ENCODE measurements around the gene GCGR.

Gene GCGR

DNA sequence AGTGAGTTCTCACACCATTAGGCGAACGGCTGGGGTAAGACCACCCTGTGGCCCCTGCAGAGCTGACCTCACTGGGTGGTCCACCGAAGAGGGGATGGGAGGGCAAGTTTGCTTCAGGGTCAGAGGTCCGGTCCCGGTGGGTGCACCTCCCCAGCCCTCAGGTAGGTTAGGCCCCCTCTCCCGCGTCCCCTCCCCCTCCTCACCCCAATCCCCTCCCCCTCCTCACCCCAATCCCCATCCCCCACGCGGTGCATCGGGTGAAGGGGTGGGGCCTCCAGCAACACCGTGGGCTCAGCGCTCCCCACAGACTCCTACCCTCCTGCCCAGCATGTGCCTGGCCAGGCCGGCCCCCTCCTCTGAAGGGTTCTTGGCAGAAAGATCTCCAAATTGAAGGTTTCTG lies 15.8 kb downstream of the GCGR start:
- TF ChIP-seq, protein P1, sequence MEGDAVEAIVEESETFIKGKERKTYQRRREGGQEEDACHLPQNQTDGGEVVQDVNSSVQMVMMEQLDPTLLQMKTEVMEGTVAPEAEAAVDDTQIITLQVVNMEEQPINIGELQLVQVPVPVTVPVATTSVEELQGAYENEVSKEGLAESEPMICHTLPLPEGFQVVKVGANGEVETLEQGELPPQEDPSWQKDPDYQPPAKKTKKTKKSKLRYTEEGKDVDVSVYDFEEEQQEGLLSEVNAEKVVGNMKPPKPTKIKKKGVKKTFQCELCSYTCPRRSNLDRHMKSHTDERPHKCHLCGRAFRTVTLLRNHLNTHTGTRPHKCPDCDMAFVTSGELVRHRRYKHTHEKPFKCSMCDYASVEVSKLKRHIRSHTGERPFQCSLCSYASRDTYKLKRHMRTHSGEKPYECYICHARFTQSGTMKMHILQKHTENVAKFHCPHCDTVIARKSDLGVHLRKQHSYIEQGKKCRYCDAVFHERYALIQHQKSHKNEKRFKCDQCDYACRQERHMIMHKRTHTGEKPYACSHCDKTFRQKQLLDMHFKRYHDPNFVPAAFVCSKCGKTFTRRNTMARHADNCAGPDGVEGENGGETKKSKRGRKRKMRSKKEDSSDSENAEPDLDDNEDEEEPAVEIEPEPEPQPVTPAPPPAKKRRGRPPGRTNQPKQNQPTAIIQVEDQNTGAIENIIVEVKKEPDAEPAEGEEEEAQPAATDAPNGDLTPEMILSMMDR (IDR thresholded peaks at IDR 0.05; ENCODE audit: control extremely low read depth, extremely low read depth, low read depth, missing control alignments), result no peak
- CTCF ChIA-PET, result no interaction called here
- POLR2A ChIA-PET, result no interaction called here
- no peak for DNase-seq (ENCODE audit: extremely low spot score)

DNA sequence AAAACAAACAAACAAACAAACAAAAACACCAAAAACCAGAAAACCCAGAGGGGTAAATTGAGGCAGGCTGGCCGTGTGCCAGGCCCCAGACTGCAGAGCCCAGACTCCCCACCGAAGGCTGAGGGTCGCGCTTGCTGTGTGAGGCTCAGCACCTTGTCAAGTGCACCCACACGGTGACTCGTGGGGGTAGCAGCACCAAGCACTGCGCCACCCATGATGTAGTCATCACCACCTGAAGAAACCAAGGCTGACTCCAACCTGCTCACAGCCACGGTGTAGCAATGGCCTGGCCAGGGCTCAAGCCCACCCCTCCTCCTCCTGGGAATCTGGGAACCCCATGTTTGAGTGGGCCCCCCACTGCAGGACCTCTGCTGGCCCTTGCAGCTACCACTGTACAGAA lies 17.2 kb downstream of the GCGR start:
- TF ChIP-seq, protein P1 (IDR thresholded peaks at IDR 0.05; ENCODE audit: control extremely low read depth, extremely low read depth, low read depth, missing control alignments), result no peak
- ChIA-PET POLR2A (no interaction called here), CTCF (no interaction called here)
- no peak for DNase-seq (ENCODE audit: extremely low spot score)

DNA sequence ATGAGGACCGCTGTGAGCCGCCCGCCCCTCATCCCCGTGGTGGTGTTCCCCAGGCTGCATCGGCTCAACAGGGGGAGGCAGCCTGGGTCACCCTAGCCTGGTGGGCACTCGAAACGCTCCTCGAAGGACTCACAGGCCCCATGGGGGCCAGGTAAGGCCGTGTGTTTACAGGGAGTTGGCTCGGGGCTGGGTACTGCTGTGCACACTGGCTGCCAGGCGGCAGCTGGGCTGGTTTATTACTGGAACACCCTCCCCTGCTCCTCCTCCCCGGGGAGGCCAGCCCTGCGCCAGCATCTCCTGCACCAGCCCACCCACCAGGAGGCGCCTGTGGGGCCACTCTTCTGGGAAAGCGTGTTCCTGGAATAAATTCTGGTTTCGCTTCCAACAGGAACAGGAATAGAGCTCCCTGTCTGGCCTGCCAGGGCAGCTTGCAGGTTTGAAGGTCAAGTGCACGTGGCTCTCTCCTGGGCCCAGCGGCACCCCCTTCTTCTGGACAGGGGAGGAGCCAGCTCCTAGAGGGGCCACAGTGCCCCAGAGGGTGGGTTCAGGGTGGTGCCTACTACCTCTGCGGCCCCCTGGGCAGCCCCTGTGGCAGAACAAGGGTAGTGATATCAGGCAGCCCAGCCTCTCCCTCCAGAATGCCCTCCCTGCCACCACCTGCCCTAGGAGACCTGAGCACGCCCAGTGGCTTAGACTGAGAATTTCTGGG lies 17.8 kb downstream of the GCGR start:
- CTCF ChIA-PET, result no interaction called here
- no peak for DNase-seq (ENCODE audit: extremely low spot score)
- TF ChIP-seq, protein P1 (IDR thresholded peaks at IDR 0.05; ENCODE audit: control extremely low read depth, extremely low read depth, low read depth, missing control alignments), result no peak
- POLR2A ChIA-PET, result no interaction called here

DNA sequence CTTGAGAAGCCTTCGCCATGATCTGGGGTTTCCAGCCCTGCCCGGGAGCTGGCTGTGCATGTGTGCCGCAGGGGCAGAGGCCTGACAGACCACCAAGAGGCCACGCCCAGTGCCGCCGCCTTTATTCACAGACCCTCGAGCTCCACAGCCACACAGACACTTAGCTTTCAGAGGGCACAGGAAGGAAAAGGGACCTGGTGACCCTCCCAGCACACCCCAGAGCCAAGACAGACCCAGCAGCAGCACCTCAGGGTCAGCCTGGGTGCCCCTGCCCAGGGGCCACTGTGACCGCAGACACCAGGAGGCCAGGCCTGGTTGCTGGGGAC lies 18.3 kb downstream of the GCGR start:
- no peak for DNase-seq (ENCODE audit: extremely low spot score)
- ChIA-PET POLR2A (no interaction called here), CTCF (no interaction called here)
- TF ChIP-seq, protein P1 (IDR thresholded peaks at IDR 0.05; ENCODE audit: control extremely low read depth, extremely low read depth, low read depth, missing control alignments), result no peak

DNA sequence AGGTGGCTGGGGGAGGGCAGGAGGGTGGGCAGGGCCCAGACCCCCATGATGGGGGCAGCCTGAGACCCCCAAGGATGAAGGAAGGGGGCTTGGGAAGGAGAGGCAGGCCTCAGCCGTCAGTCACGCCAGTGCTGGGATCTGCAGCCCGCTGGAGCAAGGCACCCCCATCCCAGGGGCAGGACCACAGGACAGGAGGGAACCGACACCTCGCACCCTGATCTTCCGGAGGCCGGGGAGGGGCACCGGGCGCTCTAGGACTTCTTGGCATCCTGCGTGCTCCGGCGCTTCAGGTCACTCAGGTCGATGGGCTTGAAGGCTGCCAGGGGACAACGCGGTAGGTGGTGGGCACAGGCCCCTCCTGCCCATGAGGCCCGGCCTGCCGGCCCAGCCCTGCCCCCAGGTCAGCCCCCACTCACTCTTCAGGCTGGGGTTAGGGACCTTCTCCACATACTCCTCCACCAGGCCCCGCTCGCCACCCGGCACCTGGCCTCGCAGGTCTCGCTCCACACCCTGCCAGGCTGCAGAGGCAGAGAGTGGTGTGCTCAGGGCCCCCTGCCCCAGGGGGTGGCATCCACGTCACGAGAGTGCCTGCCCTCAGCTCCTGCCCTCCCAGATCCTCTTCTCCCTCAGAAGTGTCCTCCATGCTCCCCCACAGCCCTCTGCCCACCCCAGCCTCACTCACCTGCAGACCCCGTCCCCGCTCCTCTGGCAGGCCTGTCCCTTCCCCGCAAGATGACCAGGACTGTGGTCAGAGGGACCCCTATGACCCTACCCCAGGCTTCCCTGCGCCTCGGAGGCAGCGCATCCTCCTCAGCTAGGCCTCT lies 19.3 kb downstream of the GCGR start:
- TF ChIP-seq, protein P1 (IDR thresholded peaks at IDR 0.05; ENCODE audit: control extremely low read depth, extremely low read depth, low read depth, missing control alignments), result no peak
- ChIA-PET POLR2A (no interaction called here), CTCF (no interaction called here)
- no peak for DNase-seq (ENCODE audit: extremely low spot score)

DNA sequence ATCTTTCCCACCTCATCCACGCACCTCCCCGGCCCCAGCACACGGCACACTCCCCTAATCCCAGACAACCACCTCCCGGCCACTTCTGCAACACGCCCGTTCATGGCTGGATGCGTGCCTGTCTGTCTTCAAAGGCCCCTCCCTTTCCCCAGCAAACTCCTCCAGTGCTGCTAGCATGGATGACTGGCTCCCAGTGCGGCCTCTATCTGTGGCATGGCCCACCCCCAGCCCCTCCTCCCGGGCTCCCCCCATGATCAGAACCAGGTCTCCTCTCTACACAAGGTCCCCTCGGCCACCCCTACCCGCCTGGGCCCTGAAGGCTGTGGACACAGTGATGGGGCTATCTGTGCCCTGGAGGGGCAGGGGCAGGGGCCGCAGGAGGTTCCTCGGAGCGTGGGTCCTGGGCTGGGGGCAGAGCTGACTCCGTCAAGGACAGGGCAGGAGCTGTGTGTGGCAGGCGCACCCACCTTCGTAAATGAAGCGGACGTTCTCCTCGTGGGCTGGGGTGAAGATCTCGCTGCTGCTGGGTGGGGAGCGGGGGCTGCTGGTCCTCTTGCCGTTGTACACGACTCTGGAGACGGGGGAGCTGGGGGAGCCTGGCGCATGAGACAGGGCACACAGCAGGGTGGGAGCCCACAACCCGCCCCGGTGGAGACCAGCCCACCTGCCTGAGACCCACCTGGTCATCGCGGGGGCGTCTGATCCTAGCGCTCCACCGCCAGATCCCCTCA lies 20.0 kb downstream of the GCGR start:
- TF ChIP-seq, protein P1 (IDR thresholded peaks at IDR 0.05; ENCODE audit: control extremely low read depth, extremely low read depth, low read depth, missing control alignments), result no peak
- DNase-seq (ENCODE audit: extremely low spot score), result no peak
- CTCF ChIA-PET, result interaction anchor here (1.4 kb wide), 1 partner anchor 10 kb away, joined by 3 read pairs; the partner anchor contains the start of gene MCRIP1
- POLR2A ChIA-PET, result no interaction called here
